Right ventricle myocardium inferior (tissue), 1 donor: Measurements from ENCODE around the gene NBR1. TPM values are rescaled to one million over a fixed set of nuclear protein-coding genes. Genes with fewer than 3 reads are reported as not detected.
"Not testable (repeated sequence)": the region's sequence is repeated elsewhere in the genome, so short reads cannot be mapped to it uniquely, and the experiment has no call there.

Experiments used
- ATAC-seq: fragments of 200-7000 bp; cut with Tn5 transposase; one replicate; pipeline ENCODE4 v1.9.1; 2020; ENCODE audit warnings: mild to moderate bottlenecking, moderate library complexity
- DNase-seq: peaks from one replicate; pipeline ENCODE4 v3.0.0; 2021; ENCODE audit errors: missing footprints
- intact Hi-C: fragments of 100-400 bp; cut with DNase I; formaldehyde crosslinking; loops from one replicate; pipeline ENCODE4 v1.11.0; 2022
- total RNA-seq: library from RNA; stranded (reverse); fragmentation: NEBNext Ultra II Directional; extraction: Animal tissue kit (Norgen Biotek cat#: 25700); gene quantifications from one replicate; pipeline ENCODE4 v1.2.1, GENCODE V29; 2021
- donor health status: DM: no; HTN: yes; CAD: no; lungs with severe emphysema.

The NBR1 gene
- total RNA-seq, 1 donor from 2014 or later = 96.9 TPM

DNA sequence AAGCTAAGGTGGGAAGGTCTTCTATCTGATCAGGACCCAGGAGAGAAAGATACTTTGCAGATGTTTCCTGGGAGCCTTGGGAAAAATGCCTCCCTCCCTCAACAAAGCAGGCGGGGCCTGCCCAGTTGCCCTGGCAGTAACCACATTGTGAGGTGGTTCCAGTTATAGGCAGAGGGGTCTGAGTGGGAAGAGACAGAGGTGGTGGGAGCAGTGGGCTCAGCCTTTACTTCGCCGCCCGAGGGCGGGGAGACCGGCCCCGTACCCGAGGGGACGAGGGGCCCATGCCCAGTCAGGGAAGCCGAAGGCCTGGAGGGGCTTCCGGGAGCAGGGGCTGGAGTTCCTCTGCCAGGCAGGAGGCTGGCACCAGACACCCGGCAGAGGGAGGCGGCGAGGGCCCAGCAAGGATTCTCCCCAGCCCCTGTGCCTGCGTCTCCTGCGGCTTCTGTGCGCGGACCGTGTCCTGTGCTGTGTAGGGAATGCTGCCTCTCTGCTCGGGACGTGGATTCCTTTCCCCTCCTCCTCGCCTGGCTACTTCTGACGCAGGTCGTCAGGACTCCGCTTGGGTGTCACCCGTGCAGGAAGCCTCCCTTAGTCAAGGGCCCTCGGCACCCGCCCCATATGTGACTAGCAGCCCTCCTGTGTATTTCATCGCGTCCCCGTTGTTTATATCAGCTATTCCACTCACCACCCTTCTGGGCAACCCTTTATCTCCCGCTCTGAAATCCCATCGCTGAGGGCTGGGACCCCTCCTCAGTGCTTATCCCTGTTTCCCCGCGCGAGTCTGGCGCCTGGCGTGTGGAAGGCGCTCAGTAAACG, 60.4 kb downstream of the NBR1 start:
- ATAC-seq, intact Hi-C loops, DNase-seq: not testable (repeated sequence)

DNA sequence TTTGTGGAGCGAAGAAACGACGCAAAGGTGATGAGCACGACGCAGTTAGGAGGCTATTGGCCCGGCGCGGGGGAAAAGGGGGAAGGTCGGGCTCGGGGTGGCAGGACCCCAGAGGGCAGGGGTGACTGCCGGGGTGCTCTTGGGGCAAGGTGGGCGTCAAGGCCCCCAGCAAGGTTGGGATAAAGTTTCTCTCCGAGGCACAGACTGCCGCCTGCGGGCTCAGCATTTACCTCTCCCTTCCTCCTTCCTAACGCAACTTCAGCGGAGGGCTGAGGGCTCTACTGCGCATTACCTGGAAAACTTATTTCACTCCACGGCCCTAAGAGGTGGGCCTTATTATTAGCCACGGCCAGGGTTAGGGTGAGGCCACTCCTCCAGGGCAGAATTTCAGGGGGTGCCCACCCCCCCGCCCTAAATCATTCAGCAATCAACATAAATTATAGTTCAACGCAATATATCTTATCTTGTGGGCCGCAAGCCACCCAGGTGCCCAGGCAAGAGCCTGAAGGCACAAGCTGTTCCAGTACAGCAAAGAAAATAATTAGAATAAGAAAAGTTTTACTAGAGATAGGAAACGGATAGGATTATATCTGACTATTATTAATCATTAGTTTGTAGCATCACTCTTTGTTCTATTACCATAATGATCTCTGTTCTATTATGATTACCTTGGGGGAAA, 61.1 kb downstream of the NBR1 start:
- ATAC-seq, DNase-seq, intact Hi-C loops: not testable (repeated sequence)

DNA sequence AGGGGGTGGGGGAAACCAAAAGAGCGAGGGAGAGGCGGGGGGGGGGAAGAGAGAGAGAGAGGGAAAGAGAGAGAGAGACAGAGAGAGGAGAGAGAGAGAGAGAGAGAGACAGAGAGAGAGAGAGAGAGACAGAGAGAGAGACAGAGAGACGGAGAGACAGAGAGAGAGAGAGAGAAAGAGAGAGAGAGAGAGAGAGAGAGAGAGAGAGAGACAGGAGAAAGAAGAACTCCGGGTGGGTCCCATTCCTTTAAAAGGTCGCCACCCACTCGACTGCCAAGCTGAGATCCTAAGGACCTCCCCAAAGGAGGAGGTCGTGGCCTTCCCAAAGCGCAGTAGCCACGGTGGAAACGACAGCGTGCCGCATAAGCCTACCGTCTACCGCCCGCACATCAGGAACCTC, 62.2 kb downstream of the NBR1 start:
- intact Hi-C loops, ATAC-seq: not testable (repeated sequence)

DNA sequence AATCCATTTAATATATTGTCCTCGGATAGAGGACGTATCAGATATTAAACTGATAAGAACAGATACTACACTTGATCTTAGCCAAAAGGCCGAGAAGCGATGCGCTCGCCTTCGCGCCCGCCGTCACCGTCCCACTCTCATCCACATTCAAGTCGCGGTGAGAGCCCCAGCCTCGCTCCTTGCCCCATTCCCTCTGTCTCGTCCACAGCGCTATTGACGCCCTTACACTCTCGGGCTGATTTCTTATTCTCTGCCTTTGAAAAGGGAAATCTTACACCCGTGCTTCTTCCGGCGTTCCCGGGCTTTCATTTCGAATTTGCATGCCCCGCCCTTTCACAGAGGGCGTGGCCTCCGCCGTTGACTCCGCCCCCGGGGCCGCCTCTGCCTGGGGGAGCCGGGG, 62.9 kb downstream of the NBR1 start, which contains the start of gene RNU2-1:
Gene RNU2-1, minus strand, starts transcription at position 101 of the 400 bp plus-strand sequence.
- ATAC-seq, DNase-seq, intact Hi-C loops: not testable (repeated sequence)

More for the DNA sequence above, 62.2 kb downstream of the NBR1 start:
- not testable (repeated sequence) for DNase-seq

DNA sequence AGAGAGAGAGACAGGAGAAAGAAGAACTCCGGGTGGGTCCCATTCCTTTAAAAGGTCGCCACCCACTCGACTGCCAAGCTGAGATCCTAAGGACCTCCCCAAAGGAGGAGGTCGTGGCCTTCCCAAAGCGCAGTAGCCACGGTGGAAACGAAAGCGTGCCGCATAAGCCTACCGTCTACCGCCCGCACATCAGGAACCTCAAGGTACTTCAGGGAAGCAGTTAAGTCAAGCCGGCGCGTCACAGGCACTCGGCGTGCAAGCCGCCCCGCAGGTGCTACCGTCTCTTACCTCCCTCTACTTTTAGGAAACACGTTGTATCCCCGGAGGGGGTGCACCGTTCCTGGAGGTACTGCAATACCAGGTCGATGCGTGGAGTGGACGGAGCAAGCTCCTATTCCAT, 68.6 kb downstream of the NBR1 start:
- DNase-seq, ATAC-seq, intact Hi-C loops: not testable (repeated sequence)

DNA sequence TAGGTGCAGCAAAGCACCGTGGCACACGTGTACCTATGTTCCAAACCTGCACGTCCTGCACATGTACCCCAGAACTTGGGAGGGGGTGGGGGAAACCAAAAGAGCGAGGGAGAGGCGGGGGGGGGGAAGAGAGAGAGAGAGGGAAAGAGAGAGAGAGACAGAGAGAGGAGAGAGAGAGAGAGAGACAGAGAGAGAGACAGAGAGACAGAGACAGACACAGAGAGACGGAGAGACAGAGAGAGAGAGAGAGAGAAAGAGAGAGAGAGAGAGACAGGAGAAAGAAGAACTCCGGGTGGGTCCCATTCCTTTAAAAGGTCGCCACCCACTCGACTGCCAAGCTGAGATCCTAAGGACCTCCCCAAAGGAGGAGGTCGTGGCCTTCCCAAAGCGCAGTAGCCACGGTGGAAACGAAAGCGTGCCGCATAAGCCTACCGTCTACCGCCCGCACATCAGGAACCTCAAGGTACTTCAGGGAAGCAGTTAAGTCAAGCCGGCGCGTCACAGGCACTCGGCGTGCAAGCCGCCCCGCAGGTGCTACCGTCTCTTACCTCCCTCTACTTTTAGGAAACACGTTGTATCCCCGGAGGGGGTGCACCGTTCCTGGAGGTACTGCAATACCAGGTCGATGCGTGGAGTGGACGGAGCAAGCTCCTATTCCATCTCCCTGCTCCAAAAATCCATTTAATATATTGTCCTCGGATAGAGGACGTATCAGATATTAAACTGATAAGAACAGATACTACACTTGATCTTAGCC, 69.8 kb downstream of the NBR1 start:
- ATAC-seq, intact Hi-C loops, DNase-seq: not testable (repeated sequence)

DNA sequence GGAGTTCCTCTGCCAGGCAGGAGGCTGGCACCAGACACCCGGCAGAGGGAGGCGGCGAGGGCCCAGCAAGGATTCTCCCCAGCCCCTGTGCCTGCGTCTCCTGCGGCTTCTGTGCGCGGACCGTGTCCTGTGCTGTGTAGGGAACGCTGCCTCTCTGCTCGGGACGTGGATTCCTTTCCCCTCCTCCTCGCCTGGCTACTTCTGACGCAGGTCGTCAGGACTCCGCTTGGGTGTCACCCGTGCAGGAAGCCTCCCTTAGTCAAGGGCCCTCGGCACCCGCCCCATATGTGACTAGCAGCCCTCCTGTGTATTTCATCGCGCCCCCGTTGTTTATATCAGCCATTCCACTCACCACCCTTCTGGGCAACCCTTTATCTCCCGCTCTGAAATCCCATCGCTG, 75.4 kb downstream of the NBR1 start:
- ATAC-seq, intact Hi-C loops, DNase-seq: not testable (repeated sequence)

Other genes with a start within 250 kb of the NBR1 start
- gene AARSD1, start 206.8 kb upstream of the NBR1 start, total RNA-seq = 32.1 TPM
- 51.0 TPM for gene PTGES3L, start 191.1 kb upstream of the NBR1 start, total RNA-seq
- gene RUNDC1, start 190.6 kb upstream of the NBR1 start, total RNA-seq = 10.4 TPM
- gene RPL27, start 172.8 kb upstream of the NBR1 start, total RNA-seq = 791 TPM
- 15.9 TPM for gene IFI35, start 164.4 kb upstream of the NBR1 start, total RNA-seq
- 90.5 TPM for gene VAT1, start 148.8 kb upstream of the NBR1 start, total RNA-seq
- gene RND2, start 146.0 kb upstream of the NBR1 start, total RNA-seq = 1.5 TPM
- 7.9 TPM for gene BRCA1, start 45.9 kb upstream of the NBR1 start, total RNA-seq
- 4.1 TPM for gene TMEM106A, start 40.7 kb downstream of the NBR1 start, total RNA-seq
- gene CCDC200, start 57.4 kb downstream of the NBR1 start, total RNA-seq = not detected
- 5,263 TPM for gene RNU2-1, start 62.8 kb downstream of the NBR1 start, total RNA-seq
- 8.4 TPM for gene ARL4D, start 227.8 kb downstream of the NBR1 start, total RNA-seq